Epidermal melanocyte (primary cell): Measurements from ENCODE around the gene YIF1B.

Experiments used
- DNase-seq: peaks from one replicate; pipeline ENCODE4 v3.0.0; 2011; ENCODE audit warnings: low spot score; ENCODE audit not compliant: insufficient read length

The YIF1B gene

DNA sequence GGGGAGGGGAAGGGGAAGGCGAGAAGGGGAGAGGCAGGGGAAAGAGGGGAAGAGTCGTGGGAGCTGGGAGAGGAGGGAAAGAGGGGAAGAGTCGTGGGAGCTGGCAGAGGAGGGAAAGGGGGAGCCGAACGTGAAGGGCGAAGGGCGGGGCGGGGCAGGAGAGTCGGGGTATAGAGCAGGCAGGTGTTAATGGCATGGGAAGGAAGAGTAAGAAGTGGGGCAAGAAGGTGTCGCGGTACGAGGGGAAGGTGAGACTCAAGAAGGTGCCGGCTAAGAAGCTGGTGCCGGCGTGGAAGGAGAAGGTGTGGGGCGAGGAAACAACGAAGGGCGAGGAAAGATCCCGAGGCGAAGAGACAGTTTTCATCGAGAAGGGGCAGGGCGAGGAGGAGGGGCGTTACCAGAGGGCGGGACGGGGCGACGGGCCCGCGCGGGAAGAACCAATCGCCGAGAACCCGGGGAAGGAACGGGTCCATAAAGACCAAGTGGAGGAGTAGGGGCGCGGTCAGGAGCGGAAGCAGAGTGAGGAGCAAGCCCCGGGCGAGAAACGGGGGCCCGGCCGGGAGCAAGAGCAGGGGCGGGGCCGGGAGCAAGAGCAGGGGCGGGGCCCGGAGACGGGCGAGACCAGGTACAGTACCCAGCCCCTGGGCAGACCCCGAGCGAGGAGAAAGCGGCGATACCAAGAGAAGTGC lies 20.3 kb upstream of the YIF1B start:
- peak; percentile 95 for DNase-seq

DNA sequence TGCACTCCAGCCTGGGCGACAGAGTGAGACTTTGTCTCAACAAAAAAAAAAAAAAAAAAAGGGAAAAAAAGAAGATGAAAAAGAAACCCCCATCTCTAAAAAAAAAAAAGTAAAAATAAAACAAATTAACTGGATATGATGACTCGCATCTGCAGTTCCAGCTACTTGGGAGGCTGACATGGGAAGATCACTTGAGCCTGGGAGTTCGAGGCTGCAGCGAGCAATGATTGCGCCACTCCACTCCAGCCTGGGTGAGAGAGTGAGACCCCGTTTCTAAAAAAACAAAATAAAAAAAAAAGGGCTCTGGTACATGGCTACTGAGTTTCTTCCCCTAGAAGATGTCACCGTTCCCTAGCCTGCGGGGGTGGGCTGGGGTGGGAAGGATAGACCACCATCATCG lies 17.5 kb upstream of the YIF1B start:
- no peak for DNase-seq

DNA sequence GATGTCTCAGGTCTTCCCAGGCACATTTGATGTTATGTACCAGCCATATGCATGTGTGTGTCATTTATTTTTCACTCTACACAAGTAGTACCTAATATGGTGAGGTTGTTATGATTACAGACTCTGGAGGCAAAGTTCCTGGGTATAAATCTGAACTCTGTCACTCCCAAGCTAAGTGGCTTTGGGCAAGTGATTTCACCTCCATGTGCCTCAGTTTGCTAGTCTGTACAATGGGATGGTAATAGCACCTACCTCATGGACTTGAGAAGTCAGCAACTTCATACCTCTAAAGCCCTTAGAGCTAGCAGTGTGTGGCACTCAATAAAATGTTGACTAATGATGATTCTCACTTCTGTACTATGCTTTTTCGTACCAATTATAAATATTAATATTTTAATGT lies 16.0 kb upstream of the YIF1B start:
- no peak for DNase-seq

DNA sequence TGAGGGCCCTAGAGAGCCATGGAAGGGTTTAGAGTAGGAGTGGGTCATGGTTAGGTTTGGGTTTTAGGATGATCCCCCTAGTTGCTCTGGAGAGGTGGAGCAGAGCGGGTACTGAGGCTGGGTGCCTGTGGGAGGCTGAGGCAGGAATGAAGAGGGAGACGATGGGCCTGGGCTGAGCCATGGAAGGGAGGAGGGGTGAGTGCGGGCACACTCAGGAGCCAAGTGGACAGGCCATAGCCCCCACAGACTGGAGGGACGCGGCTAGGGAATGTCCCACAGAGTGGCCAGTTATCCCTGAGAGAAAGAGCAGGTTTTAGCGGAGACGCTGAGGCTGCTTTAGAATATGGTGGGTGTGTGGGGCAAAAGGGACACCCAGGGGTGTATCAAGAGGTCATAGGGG lies 13.9 kb upstream of the YIF1B start:
- no peak for DNase-seq

DNA sequence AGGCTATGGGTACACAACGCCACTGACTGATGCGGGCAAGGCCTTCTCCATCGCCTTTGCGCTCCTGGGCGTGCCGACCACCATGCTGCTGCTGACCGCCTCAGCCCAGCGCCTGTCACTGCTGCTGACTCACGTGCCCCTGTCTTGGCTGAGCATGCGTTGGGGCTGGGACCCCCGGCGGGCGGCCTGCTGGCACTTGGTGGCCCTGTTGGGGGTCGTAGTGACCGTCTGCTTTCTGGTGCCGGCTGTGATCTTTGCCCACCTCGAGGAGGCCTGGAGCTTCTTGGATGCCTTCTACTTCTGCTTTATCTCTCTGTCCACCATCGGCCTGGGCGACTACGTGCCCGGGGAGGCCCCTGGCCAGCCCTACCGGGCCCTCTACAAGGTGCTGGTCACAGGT lies 10.8 kb upstream of the YIF1B start:
- no peak for DNase-seq

DNA sequence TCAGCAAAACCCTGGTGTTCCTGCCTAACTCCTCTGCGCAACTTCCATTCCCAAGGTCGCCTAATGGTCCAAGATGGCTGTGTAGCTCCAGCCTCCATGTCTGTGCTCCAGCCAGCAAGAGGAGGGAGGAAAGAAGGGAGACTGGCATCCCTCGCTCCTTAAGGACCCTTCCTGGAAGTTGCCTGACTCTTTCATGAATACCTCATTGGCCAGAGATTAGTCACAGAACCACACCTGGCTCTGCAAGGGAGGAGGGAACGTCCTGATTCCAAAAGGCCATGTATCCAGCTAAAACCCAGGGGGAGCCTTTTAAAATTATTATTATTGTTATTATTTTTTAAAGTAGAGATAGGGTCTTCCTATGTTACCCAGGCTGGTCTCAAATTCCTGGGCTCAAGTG lies 8.7 kb upstream of the YIF1B start:
- no peak for DNase-seq

DNA sequence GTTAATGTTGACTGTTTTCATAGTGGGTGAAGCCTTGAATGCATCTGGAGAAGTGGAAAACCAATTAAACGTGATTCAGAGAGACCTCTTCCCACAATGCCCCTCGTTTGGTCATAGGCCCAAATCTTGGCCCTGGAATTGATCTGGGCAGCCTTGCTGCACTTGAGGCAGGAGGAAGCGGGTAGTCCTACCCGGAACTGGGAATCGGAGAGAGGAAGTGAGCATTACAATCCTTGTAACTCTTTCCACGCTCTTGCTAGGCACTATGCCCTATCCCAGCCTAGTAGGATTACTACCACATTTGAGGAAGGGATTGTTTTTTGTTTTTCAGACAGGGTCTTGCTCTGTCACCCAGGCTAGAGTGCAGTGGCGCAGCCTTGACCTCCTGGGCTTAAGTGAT lies 7.5 kb upstream of the YIF1B start:
- DNase-seq: no peak

DNA sequence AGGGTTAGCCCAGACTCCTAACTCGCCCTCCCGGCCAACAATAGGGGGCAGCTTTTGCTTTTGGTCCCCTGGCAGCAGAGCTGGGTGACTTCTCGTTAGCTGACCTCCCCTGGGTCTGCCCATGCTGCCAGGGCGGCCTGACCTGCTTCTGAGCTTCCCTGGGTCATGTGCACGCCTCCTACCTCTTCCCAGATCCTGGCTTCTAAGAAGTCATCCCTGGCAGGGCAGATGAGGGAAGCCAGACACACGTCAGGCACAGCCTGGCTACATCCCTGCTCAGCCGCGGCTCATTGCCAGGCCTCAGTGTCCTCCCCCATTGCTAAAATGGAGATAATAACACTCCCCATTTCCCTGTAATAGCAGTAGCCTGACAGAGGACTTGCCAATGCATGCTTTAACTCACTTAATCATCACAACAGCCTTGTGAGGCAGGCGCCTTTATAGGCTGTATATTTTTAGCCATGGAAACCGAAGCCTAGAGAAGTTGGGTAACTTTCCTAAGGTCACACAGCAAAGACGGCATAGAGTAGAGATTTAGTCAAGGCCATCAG lies 6.0 kb upstream of the YIF1B start:
- no peak for DNase-seq

DNA sequence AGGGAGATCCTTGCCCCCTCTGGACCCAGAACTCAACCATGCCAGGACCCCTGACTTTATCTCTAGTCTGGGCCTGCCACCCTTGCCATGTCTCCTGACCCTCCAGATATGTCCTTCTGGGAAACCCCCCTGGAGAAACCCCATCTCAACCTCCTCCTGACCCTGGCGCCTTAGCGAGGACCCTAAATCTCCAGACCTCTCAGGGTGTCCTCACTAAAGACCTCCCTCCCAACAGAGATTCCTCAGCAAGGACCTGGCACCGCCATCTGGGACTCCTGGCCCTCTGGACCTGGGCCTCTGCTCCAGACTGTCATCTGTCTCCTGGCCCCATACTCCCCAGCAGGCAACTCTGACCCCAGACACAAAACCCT lies 5.2 kb upstream of the YIF1B start:
- DNase-seq: no peak

DNA sequence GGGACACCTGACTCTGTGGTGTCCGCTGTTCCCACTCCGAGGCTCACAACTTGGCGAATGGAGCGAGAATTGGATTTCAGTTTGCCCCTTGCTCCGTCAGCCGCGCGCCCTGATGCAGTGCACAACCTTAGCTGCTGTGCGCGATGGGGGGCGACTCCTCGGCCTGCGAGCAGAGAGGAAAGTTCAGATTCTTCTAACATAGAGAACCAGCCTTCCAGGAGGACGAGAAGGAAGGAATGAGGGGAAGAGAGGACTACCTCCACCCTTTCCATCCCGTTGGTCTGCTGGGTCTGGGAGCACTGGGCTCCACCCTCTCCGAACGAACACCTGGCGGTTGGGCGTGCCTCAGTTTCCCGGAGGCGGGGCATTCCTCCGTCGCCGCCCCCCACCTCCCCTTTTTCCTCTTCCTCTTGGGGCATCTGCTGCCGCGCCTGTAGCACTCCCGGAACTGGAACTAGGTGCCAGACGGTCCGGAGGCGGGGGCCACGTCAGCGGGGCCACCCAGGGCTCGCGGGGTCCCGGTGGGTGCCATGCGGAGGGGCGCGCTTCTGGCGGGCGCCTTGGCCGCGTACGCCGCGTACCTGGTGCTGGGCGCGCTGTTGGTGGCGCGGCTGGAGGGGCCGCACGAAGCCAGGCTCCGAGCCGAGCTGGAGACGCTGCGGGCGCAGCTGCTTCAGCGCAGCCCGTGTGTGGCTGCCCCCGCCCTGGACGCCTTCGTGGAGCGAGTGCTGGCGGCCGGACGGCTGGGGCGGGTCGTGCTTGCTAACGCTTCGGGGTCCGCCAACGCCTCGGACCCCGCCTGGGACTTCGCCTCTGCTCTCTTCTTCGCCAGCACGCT lies 3.9 kb upstream of the YIF1B start, which contains the start of gene KCNK6:
Gene KCNK6 (plus strand): TSS at position 425 of the 838 bp plus-strand sequence. CDS start 106 bp downstream, at position 531.
- no peak for DNase-seq

DNA sequence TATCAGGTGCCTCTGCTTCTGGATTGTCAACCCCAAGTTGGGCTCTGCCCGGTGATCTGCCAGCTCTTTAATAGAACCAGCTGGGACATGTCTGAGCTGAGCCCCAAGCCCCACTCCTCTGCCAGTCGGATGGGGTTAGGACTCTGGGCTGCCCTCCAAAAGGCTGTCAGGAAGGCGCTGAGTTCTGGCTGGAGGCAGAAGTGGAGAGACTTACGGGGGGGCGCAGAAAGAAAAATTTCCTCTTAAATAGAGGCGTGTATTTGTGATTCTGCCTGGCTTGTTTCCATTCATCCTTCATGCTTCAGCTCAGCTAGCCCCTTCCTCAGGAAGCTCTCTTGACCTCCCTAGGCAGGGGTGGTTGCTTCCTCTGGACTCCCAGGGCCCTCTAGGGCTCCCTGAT lies 2.9 kb upstream of the YIF1B start:
- no peak for DNase-seq

DNA sequence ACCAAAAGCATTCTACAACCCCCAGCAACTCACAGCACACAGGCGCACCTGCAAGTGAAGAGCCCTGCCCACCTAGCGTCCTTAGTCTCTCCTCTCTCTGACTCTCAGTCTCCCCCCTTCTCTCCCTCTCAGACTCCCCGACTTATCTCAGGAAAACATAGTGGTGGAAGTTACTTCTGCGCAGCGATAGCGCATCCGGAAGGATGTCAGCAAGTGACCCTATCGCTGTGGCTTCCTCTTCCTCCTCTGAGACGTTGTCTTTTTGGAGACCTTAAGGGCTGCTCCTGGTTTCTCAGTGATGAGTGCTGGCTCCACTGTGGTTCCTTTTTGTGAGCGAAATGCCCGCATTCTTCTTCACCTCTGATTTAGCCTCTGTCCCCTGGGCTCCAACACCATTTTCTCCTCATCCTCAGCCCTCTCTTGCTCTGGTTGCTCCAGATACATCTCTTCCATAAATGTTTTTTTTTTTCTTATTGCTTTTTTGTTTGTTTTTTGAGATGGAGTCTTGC lies 1.4 kb upstream of the YIF1B start:
- no peak for DNase-seq

DNA sequence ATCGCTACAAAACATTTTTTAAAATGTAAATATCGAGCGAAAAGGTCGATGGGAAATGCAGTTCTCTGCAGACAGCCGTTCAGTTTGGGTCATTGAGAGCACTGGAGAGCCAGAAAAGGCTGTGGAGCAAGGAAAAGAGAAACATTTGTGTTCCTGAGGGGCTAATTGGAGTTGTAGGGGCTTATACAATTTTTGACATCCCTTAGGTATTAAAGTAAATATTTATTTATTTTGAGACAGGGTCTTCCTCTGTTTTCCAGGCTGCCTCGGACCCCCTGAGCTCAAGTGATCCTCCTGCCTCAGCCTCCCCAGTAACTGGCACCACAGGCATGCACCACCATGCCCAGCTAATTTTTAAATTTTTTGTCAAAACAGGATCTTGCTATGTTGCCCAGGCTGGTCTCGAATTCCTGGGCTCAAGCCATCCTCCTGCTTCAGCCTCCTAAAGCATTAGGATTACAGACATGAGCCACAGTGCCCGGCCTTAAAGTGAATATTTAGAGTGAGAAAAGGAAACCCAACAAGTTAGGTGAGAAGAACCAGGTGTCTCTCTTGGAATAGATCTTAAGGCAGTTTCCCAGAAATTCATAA lies 825 bp upstream of the YIF1B start:
- DNase-seq: no peak

DNA sequence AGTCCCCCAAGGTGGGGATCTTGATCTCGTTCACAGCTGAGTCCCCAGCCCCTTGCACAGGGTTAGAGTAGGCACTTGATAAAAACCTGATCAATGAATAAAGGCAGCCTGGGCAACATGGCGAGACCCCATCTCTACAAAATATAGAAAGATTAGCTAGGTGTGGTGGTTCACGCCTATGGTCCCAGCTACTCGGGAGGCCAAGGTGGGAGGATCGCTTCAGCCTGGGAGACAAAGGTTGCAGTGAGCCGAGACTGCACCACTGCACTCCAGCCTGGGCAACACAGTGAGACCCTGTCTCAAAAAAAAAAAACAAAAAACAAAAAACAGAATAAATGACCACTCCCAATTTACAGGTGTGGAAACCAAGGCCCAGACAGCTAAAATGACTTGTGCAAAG lies 4.8 kb downstream of the YIF1B start:
- no peak for DNase-seq

DNA sequence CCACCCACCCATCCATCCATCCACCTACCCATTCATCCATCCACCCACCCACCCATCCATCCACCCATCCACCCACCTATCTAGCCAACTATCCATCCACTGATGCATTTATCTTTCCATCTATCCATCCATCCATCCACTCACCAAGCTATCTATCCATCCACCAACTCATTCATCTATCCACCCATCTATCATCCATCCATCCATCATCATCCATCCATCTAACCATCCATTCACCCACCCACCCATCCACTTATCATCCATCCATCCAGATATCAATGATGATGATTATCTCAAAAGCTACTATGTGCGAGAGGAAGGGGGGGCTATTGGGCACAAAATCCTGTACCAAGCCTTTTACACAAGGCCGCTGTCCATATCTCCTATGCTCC lies 5.5 kb downstream of the YIF1B start:
- DNase-seq: no peak

DNA sequence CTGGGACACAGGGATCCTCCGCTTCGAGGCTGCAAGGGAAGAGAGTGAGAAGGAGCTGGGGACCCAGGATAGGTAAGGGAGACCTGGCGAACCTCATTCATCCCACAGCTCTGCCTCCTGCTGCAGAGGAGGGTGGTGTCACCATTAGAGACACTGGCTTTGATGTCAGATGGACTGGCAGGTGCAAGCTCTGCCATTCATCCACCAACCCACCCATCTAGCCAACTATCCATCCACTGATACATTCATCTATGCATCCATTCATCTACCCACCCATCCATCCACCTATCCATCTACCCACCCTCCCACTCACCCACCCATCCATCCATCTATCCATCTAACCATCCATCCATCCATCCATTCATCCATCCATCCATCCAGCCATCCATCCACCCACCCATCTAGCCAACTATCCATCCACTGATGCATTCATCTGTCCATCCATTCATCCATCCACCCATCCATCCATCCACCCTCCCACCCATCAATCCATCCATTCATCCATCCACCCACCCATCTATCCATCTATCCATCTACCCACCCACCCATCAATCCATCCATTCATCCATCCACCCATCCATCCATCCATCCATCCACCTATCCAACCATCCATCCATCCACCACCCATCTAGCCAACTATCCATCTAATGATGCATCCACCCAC lies 6.0 kb downstream of the YIF1B start:
- no peak for DNase-seq

DNA sequence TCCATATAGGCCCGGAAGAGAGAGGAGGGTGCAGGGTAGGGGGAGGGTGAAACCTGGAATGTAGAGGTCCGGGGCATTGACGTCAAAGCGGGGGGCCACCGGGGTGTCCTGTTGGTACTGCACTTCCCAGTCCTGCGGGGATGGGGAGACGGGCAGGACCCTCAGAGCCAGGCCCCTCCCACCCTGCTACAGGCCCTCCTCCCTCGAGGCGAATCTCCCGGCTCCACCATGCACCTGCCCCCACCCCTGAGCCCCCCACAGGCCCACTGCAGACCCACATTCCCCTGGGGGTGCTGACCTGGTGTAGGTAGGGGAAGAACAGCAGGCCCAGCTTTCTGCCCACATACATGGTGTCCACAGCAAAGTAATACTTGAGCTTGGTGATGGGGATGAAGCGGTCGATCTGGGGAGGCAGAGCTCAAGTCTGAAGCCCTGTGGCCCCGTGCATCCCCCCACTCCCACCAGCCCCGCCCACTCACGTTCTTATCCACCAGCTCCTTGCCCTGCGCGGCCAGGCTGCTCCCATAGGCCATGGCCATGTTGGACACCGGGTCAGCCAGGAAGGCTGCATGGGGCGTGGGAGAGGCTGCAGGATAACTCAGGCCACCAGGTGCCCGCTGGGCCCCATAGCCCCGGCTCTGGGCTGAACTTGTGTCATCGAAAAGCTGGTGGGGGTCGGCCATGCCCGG lies 6.7 kb downstream of the YIF1B start:
- DNase-seq: no peak

DNA sequence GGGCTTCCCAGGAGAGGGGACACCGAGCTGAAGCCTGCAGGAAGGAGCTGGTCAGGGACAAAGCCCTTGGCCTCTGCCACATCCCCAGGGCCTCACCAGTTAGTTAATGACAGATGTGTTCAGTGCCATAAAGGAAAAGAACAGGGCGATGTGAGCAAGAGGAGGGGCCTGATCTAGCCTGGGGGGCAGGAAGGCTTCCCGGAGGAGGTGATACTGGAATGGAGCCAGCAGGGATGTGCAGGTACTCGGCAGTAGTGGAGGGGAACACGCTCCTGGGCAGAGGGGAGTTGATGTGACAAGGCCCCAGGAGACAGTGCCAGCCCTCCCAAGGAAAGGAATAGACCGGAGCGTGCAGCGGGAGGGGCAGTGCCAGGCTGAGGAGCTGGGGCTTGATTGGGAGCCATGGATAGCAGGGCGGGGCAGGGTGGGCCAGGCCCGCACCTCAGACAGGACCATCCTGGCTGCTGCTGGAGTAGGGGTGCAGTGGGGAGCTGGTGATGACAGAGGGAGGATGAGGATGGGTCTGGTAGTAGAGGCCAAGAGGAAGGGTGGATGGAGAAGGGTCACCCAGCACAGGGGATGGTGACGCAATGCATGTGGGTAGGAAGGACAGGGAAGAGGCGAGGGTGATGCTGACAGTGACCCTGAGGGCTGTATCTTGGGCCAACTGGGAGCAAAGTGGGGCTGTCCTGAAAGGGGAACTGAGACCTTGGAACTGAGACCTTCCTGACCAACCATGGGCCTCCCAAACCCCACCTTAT lies 7.6 kb downstream of the YIF1B start:
- DNase-seq: no peak

DNA sequence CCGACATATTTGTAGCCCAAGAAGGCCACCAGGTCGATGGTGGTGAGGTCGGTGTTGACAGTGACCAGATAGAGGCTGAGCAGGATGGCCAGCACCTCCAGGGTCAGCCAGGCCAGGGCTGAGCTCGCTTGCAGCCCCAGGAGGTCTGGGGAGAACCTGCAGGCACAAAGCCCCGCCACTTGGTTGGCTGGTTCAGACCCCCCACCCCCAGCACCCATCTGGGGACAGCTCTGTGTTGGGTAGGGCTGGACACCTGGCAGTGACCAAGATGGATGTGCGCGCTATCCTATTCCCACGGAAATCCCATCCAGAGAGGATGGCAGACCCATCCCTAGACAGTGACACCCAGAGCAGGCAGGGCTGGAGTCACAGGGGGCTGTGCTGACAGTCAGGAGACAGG lies 8.2 kb downstream of the YIF1B start:
- DNase-seq: no peak

DNA sequence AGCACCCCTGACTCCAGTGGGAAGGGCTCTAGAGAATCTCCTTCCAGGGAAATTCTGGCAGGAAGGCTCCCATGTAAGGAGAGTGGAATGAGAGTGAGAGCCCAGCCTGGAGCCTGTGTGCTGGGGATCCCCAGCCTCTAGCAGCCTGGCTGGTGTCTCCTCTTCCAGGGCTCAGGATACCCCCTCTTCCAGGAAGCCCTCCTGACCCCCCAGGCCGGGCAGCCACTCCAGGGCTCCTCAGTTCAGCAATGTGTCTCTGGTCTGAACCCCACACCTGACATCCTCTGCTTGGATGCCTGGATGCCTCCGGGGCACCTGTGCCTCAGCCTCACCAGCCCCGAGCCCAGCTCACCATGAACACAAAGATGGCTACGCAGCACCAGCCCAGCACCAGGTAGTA lies 8.7 kb downstream of the YIF1B start:
- DNase-seq: no peak
